H9 (cell line): Measurements from ENCODE around the gene GNLY. TPM values are rescaled to one million over a fixed set of nuclear protein-coding genes. Genes with fewer than 3 reads are reported as not detected.

Experiments used
- DNase-seq: peaks from one replicate; pipeline ENCODE4 v3.0.0-alpha.2; 2017
- H2AFZ ChIP-seq: one replicate; pipeline ENCODE4 v1.6.1; 2013; ENCODE audit warnings: mild to moderate bottlenecking, low read length, control low read depth, moderate library complexity
- H2AK5ac ChIP-seq: 2 replicates; pipeline ENCODE4 v1.6.1; 2013; ENCODE audit warnings: low read length, control low read depth, mixed read lengths; ENCODE audit not compliant: insufficient read length
- H2BK120ac ChIP-seq: one replicate; pipeline ENCODE4 v1.6.1; 2013; ENCODE audit warnings: low read depth, mild to moderate bottlenecking, low read length, control low read depth, inconsistent platforms; ENCODE audit not compliant: poor library complexity, severe bottlenecking
- H2BK12ac ChIP-seq: 2 replicates; pipeline ENCODE4 v1.6.1; 2013; ENCODE audit warnings: low read length, control low read depth, mixed read lengths, low read depth; ENCODE audit not compliant: insufficient read length
- H2BK15ac ChIP-seq: 2 replicates; pipeline ENCODE4 v1.6.1; 2013; ENCODE audit warnings: low read depth, low read length, control low read depth
- H2BK20ac ChIP-seq: one replicate; pipeline ENCODE4 v1.6.1; 2013; ENCODE audit warnings: low read depth, mild to moderate bottlenecking, low read length, control low read depth, inconsistent platforms; ENCODE audit not compliant: poor library complexity, severe bottlenecking
- H2BK5ac ChIP-seq: 2 replicates; pipeline ENCODE4 v1.6.1; 2013; ENCODE audit warnings: low read length, control low read depth, mixed read lengths; ENCODE audit not compliant: insufficient read length
- H3K14ac ChIP-seq: 2 replicates; pipeline ENCODE4 v1.6.1; 2013; ENCODE audit warnings: low read length, control low read depth; ENCODE audit not compliant: insufficient read depth
- H3K18ac ChIP-seq: 2 replicates; pipeline ENCODE4 v1.6.1; 2013; ENCODE audit warnings: low read depth, mild to moderate bottlenecking, mixed read lengths, low read length, control low read depth; ENCODE audit not compliant: insufficient read length
- H3K23ac ChIP-seq: 2 replicates; pipeline ENCODE4 v1.6.1; 2013; ENCODE audit warnings: low read length, control low read depth, mixed read lengths, low read depth; ENCODE audit not compliant: insufficient read length
- H3K23me2 ChIP-seq: 2 replicates; pipeline ENCODE4 v1.6.1; 2013; ENCODE audit warnings: low read depth, mild to moderate bottlenecking, mixed read lengths, low read length, control low read depth; ENCODE audit not compliant: insufficient read length, poor library complexity, severe bottlenecking
- H3K27ac ChIP-seq: 2 replicates; pipeline ENCODE4 v1.5.1; 2013; ENCODE audit warnings: low read length, control low read depth, mixed read lengths, low read depth; ENCODE audit not compliant: insufficient read length
- H3K27me3 ChIP-seq: 2 replicates; pipeline ENCODE4 v1.6.1; 2013; ENCODE audit warnings: low read length, control low read depth, inconsistent platforms; ENCODE audit not compliant: insufficient read depth
- H3K4ac ChIP-seq: 2 replicates; pipeline ENCODE4 v1.6.1; 2013; ENCODE audit warnings: low read depth, mild to moderate bottlenecking, control low read depth, inconsistent platforms, low read length, moderate library complexity
- H3K4me1 ChIP-seq: 2 replicates; pipeline ENCODE4 v1.6.1; 2013; ENCODE audit warnings: low read length, control low read depth, inconsistent platforms; ENCODE audit not compliant: insufficient read depth
- H3K4me2 ChIP-seq: 2 replicates; pipeline ENCODE4 v1.6.1; 2013; ENCODE audit warnings: low read length, control low read depth, mixed read lengths; ENCODE audit not compliant: insufficient read length, insufficient read depth
- H3K56ac ChIP-seq: 2 replicates; pipeline ENCODE4 v1.6.1; 2013; ENCODE audit warnings: low read depth, mild to moderate bottlenecking, mixed read lengths, low read length, control low read depth; ENCODE audit not compliant: insufficient read length
- H3K79me1 ChIP-seq: 2 replicates; pipeline ENCODE4 v1.6.1; 2013; ENCODE audit warnings: low read depth, mild to moderate bottlenecking, moderate library complexity, low read length, control low read depth, inconsistent platforms; ENCODE audit not compliant: insufficient read depth, poor library complexity, severe bottlenecking
- H3K79me2 ChIP-seq: 2 replicates; pipeline ENCODE4 v1.6.1; 2013; ENCODE audit warnings: low read length, control low read depth, inconsistent platforms; ENCODE audit not compliant: insufficient read depth
- H3K9ac ChIP-seq: 2 replicates; pipeline ENCODE4 v1.6.1; 2013; ENCODE audit warnings: low read length, control low read depth, mixed read lengths; ENCODE audit not compliant: insufficient read length; ENCODE audit errors: extremely low read depth
- H3K9me3 ChIP-seq: one replicate; pipeline ENCODE4 v1.6.1; 2013; ENCODE audit warnings: low read depth, low read length, inconsistent platforms; ENCODE audit not compliant: control insufficient read depth
- H3T11ph ChIP-seq: one replicate; pipeline ENCODE4 v1.6.1; 2013; ENCODE audit warnings: mild to moderate bottlenecking, low read length, control low read depth, inconsistent platforms
- H4K20me1 ChIP-seq: one replicate; pipeline ENCODE4 v1.6.1; 2013; ENCODE audit not compliant: control insufficient read depth, insufficient read length, insufficient read depth
- H4K5ac ChIP-seq: 2 replicates; pipeline ENCODE4 v1.6.1; 2013; ENCODE audit warnings: low read depth, mild to moderate bottlenecking, mixed read lengths, low read length, control low read depth; ENCODE audit not compliant: insufficient read length
- H4K8ac ChIP-seq: replicated peaks from 2 replicates; pipeline ENCODE4 v1.6.1; 2013; ENCODE audit warnings: low read length, control low read depth, mixed read lengths, low read depth; ENCODE audit not compliant: insufficient read length
- H4K91ac ChIP-seq: 2 replicates; pipeline ENCODE4 v1.6.1; 2013; ENCODE audit warnings: low read depth, mild to moderate bottlenecking, moderate library complexity, mixed read lengths, low read length, control low read depth; ENCODE audit not compliant: insufficient read length
- H3K27ac Mint-ChIP-seq, 3 experiments: 2 replicates in 2 of 3; 3 replicates in 1 of 3; pipeline ENCODE4 v1.8.0; 2020 to 2021; ENCODE audit warnings: mixed read lengths in 3 of 3, mild to moderate bottlenecking in 1 of 3, moderate library complexity in 1 of 3
- H3K27me3 Mint-ChIP-seq: 2 replicates; pipeline ENCODE4 v1.8.0; 2021; ENCODE audit warnings: low read depth, mild to moderate bottlenecking, moderate library complexity, mixed read lengths
- H3K36me3 Mint-ChIP-seq, 3 experiments: 2 replicates in 2 of 3; 3 replicates in 1 of 3; pipeline ENCODE4 v1.8.0; 2020 to 2021; ENCODE audit warnings: low read depth in 3 of 3, mixed read lengths in 3 of 3; ENCODE audit not compliant: insufficient read depth in 1 of 3
- H3K4me1 Mint-ChIP-seq, 2 experiments: 2 replicates each; pipeline ENCODE4 v1.8.0; 2020; ENCODE audit warnings: mixed read lengths in 2 of 2
- H3K4me3 Mint-ChIP-seq, 2 experiments: 2 replicates in 1 of 2; 3 replicates in 1 of 2; pipeline ENCODE4 v1.8.0; 2020 to 2021; ENCODE audit warnings: mild to moderate bottlenecking in 2 of 2, mixed read lengths in 2 of 2, moderate library complexity in 1 of 2
- H3K9me3 Mint-ChIP-seq, 2 experiments: 2 replicates in 1 of 2; 3 replicates in 1 of 2; pipeline ENCODE4 v1.8.0; 2020; ENCODE audit warnings: mild to moderate bottlenecking in 2 of 2, mixed read lengths in 2 of 2, moderate library complexity in 1 of 2
- CTCF ChIP-seq: fragments of 200-600 bp; sonication (generic); conservative IDR thresholded peaks from 3 replicates; pipeline ENCODE4 v1.8.0; 2021; ENCODE audit warnings: antibody characterized with exemption, mild to moderate bottlenecking
- WGBS: extraction: QIAGEN DNeasy Blood & Tissue Kit; methylation state at CpG from one replicate; pipeline ENCODE4 v1.1.7; 2013; ENCODE audit warnings: missing lambda C conversion rate, low lambda C conversion rate, mixed read lengths; ENCODE audit not compliant: insufficient read length; ENCODE audit errors: extremely low coverage; 5-methylcytosine and 5-hydroxymethylcytosine counted together
- total RNA-seq: library from RNA; stranded (reverse); gene quantifications from 2 replicates; pipeline ENCODE4 v1.2.1, GENCODE V29; 2021

The GNLY gene
- total RNA-seq, 1 experiment from 2014 or later: not detected

GRCh38 chr2:85678794-85679672, 15.1 kb upstream of the GNLY start:
- H2BK120ac ChIP-seq: no peak overlapping the region
- no peak overlapping the region for H3K27ac Mint-ChIP-seq
- H3K14ac ChIP-seq: no peak overlapping the region
- H3K27me3 ChIP-seq: no peaks in the 10 kb centered on the region
- H3K27ac ChIP-seq: no peak overlapping the region
- TF ChIP-seq CTCF: peak; percentile 99
- WGBS: no CpG with 5 or more reads among the region's 25 CpGs
- H3K56ac ChIP-seq: no peak overlapping the region
- no peak overlapping the region for H2BK12ac ChIP-seq
- H4K5ac ChIP-seq: no peak overlapping the region
- no peak overlapping the region for H2BK20ac ChIP-seq
- H2AK5ac ChIP-seq: no peak overlapping the region
- H3K4me2 ChIP-seq: peak overlapping the region; percentile 11
- no peak overlapping the region for H3K4ac ChIP-seq
- no peaks in the 10 kb centered on the region for H3K36me3 Mint-ChIP-seq
- no peaks in the 10 kb centered on the region for H3K23me2 ChIP-seq
- H3K79me2 ChIP-seq: no peaks in the 10 kb centered on the region
- H3K9me3 ChIP-seq: no peaks in the 10 kb centered on the region
- H2BK15ac ChIP-seq: no peak overlapping the region
- H3T11ph ChIP-seq: no peak overlapping the region
- H3K27me3 Mint-ChIP-seq: peaks cover 25% of the 10 kb centered on the region
- no peak overlapping the region for H3K23ac ChIP-seq
- H3K4me1 ChIP-seq: no peaks in the 10 kb centered on the region
- peak overlapping the region in 1 of 2 experiments; percentile 11; a peak in 2 of 5 replicates for H3K4me3 Mint-ChIP-seq
- no peaks in the 10 kb centered on the region for H4K20me1 ChIP-seq
- no peak overlapping the region for H4K8ac ChIP-seq
- H3K79me1 ChIP-seq: no peaks in the 10 kb centered on the region
- peaks cover 0 to 4% of the 10 kb centered on the region in 2 experiments; a peak in 3 of 4 replicates for H3K4me1 Mint-ChIP-seq
- H2AFZ ChIP-seq: no peak overlapping the region
- H4K91ac ChIP-seq: no peak overlapping the region
- H3K18ac ChIP-seq: no peak overlapping the region
- H2BK5ac ChIP-seq: no peak overlapping the region
- no peak overlapping the region for H3K9ac ChIP-seq
- H3K9me3 Mint-ChIP-seq: no peaks in the 10 kb centered on the region; a peak in 1 of 5 replicates
- peak; percentile 88 for DNase-seq
